GM19467 (cell line): ENCODE measurements around the gene TACR1.
"Not testable (repeated sequence)": the region's sequence is repeated elsewhere in the genome, so short reads cannot be mapped to it uniquely, and the experiment has no call there.

Experiments
- ATAC-seq: cut with Tn5 transposase; IDR thresholded peaks from one replicate; pipeline ENCODE4 v1.9.1; 2021; ENCODE audit warnings: mild to moderate bottlenecking, moderate library complexity; ENCODE audit not compliant: unreplicated experiment

The TACR1 gene

DNA sequence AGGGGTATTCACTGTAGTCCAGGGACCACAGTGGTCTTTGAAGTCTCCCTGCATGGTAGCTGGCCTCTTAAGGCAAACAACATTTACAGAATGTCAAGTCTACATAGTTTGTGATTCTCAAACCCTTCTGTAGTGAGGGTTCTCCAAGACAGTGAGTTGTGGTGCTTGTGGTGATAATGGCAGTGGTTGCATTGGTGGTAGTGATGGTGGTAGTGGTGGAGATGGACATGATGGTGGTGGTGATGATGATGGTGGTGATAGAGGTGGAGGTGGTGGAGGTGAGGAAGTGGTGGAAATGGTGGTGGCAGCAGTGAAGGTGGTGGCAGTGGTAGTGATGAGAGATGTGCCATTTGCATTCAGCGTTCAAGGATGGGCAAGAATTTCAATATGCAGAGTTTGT, 104.9 kb downstream of the TACR1 start:
- no peak for ATAC-seq

DNA sequence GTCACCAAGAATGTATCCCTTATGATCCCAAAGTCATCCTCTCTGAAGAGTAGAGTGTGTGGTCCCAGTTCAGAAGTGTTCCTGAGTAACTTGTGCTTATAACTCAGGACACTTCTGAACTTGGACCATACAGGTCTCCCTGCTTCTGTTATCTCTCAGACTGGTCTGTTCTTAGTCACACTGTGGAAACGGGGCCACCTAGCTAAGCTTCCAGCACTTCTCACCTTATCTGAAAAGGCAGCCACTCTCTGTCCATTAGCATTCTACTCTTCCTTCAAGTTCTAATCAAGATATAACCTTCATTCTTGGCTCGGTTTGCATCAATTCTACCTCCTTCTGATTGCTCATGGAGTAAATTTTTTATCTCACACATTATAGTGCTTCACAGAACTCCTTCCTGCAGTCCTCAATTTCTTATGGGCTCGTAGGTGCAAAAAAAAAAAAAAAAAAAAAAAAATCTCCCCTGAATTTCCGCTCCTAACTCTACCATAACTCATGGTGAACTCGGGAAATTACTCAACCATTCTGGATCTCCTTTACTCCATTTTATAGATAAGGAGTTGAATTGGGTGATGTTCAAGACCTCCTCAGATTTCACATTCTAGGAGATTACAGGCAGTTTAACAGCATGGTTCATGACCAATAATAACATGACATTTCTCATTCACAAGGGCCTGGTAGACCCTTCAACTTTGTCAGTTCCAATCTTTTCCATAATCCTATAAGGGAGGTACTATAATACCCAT, 108.4 kb downstream of the TACR1 start:
- no peak for ATAC-seq

DNA sequence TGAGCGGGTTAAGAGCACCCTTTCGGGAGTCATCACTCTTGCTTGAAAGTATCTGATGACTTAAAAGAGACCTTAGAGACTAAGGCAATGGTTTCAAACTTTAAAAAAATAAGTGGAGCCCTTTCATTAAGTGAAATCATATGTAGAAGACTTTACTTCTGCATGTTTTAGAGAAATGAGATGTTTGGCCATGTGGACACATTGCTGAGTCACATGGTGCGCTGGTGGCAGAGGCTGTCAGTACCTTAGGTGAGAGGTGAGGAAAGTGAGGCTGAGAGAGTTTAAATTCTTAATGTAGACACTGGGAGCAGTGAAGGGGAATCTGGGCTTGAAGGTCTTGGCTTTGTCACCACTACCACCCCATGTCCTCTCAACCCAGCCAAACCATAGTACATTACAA, 109.8 kb downstream of the TACR1 start:
- ATAC-seq = no peak

DNA sequence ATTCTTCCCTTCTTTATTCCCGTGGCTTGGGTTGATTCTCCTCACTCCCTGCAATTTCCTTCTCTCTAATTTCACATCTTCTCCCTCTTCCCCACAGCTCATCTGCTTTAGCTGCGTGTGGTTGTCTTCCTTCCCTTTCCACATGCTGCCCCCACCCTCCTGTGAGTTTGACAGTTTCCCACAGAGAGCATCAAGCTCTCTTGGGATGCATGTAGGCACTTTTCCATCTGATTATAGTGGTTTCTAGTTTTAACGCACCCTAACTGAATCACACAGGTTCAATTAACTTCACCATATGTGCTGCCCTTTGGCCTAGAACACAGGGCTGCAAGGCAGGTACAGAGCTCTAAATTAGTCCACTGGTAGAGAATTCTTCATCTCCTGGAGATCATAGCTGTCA, 110.5 kb downstream of the TACR1 start:
- no peak for ATAC-seq

DNA sequence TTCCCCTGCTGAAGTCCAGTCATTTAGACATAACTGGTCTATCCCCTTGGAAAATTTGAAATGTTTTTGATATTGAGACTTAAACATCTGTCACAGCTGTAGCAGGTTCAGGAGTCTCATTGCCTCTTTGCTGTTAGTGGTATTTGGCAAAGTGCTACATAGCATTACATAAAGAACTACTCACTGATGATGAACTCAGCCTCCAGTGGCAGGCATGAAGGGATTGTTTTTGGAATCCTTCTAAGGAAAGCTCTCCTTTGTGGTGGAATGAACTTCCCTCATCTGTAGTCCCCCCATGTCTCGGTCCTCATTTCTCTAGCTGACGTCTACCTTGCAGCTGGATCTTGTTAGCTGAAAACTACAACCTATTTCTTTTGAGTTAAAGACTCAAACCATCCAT, 111.6 kb downstream of the TACR1 start:
- no peak for ATAC-seq

DNA sequence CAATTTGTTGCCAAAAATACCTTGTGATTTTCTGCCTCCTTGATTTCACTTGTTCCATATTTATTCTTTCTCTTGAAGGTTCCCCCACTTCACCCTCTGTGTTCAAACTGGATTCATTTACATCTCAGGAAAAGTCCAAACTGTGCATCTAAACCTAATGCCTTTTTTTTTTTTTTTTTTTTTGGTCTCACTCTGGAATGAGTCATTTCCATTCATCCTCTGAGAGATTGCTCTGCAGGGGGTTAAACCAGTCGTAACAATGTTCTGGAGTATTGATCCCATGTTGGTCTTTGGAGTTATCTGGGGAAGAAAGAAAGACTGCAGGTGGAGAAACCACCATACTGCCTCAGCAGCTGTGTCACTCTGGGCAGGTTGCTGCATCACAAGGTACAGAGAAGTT, 119.7 kb downstream of the TACR1 start:
- ATAC-seq = no peak

DNA sequence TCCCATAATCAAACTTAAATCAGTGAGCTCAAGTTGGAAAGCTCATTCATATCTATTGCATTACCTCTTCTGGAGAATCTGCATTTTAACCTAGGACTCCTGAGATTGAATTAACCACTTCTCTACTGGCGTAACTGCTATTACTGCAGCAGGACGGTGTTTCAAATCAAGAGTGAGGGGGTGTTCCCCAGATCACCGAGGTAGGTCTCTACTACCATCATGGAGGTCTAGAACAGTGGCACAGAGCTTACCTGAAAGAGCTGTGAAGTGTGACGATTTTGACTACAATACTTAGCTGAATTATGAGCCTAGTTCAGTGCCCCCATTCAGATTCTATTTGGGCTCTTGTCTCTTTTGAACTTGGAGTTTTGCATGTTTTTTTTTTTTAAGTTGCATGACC, 121.4 kb downstream of the TACR1 start:
- no peak for ATAC-seq

DNA sequence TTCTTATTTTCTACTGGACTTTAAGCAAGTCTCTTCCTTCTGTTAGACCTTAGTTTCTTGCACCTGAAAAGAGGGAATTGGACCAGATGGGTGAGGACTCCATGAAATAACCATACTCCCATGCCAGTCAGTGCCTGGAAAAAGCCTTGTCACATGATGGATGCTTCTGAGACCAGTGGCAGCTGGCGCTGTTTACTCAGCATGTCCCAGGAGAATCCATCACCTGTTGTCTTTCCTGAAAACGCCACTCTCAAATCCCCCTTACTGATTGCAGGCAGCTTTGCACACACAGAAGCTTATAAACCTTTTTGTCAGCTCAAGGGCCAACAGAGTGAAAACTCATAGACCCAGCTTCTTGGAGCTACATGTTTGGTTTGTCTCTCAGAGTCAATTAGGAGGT, 123.2 kb downstream of the TACR1 start:
- ATAC-seq = no peak

DNA sequence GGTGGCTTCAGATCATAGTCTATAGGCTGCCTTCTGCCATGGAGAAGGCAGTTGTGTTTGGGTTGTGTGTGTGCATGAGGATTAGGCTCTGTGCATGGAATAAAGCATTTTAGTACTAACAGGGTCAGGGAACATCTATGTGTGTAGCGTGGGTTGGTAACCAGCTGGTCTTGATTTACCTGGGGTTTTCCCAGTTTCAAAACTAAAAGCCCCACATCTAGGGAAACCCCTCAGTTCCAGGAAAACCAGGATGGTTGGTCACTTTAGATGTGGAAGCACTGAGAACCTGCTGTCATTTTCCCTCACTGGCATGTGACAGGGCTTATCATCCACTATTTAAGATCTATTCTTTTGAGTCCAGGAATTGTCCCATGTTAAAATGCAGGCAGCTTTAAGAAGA, 124.6 kb downstream of the TACR1 start:
- ATAC-seq = no peak

DNA sequence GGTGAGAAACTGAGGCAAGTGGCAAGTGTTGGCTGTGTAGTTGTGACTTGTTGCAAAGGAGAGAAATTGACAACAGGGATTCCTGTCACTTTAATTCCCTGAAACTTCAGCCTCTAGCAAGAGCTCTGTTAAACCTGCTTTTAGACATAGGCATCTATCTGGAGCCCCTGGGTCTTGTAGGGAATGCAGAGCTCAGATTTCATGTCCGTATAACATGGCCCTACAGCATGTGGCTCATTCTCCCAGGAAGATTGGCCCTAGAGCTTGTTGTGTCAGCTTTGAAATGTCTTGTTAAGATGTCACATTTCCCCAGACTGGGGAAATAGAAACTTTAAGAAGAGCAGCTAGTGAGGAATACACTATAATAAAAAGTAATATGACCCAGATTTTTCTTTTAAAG, 125.1 kb downstream of the TACR1 start:
- ATAC-seq = no peak

DNA sequence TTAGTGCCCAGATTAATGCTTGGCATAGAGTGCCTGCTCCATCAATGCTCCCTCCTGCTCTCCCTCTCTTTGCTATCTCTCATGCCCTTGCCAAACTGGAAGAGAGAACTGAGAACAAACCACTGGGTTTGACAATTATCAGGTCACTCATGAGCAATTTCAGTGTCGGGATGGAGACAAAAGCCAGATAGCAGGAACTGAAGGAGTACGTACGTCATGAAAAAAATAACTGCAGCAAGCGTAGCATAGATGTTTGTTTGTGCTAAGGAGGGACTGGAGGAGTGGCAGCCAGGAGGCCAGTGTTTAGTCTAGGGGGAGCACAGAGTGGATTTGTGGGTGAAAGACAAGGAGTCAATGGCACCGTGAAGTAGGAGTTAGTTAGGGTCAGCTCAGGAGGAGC, 127.6 kb downstream of the TACR1 start:
- ATAC-seq = no peak

DNA sequence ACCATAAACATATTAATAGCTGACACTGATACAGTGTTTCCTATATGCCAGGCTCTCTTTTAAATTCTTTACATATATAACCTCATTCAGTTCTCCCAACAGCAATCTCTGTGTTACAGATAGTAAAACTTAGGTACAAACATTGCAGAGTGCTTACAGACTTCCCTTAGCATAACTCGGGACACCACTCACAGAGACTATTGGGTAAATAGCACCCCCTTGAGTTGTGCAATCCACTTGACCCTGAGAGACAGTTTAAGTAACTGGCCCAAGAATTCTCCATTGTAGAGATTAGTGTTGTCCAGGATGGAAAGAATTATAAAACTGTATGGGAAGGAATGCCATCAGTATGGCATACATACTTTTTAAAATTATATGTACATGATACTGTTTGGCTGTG, 130.8 kb downstream of the TACR1 start:
- no peak for ATAC-seq

DNA sequence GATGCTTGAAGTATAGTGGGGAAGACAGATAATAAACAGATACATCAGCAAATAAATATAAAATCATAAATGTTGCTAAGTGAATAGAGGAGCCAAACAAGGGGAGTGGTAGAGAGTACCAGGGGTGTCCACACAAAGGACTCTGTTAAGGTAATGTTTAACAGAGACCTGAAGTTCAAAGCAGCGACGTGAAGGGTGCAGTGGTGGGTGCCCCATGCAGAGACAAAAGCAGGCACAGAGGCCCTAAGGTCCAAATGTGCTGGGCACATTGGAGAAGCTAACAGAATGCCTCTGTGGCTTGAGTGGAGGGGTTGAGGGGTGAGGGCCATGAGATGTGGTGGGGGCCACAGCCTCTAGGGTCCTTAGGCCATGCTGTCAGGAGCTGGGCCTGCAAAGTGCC, 131.8 kb downstream of the TACR1 start:
- no peak for ATAC-seq

DNA sequence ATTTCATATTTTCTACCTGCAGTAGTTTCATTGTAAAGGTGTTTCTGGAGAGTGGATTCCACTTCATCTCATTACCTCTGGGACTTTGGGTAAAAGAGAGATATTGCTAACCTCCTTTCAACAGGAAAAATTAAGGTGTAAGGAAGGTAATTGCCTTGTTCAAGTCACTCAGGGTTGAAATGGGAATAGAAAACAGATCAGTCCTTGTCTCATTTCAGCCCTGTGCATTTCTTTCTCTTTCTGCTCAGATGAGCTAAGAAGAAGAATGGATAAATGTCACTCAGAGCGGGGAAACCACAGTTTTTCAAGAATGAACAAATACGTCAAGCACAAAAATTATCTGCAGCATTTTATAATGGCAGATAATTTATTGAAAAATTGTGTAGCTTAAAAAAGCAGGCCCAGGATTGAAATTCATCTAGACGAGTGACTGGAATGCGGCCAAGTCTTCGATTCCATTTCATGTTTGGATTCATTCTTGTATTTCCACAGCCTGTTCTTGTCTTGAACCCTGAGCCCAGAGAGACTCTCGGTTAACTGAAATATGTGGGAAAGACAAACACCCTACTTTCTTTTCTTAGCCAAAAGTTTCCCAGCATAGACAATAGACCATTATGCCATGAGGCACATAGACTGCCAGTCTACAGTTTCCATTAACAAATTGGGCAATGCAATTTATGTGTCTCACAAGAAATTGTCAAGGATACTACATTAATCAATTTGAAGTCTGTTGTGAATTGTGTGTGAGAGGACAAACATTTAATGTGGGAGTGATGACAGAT, 133.0 kb downstream of the TACR1 start:
- no peak for ATAC-seq

DNA sequence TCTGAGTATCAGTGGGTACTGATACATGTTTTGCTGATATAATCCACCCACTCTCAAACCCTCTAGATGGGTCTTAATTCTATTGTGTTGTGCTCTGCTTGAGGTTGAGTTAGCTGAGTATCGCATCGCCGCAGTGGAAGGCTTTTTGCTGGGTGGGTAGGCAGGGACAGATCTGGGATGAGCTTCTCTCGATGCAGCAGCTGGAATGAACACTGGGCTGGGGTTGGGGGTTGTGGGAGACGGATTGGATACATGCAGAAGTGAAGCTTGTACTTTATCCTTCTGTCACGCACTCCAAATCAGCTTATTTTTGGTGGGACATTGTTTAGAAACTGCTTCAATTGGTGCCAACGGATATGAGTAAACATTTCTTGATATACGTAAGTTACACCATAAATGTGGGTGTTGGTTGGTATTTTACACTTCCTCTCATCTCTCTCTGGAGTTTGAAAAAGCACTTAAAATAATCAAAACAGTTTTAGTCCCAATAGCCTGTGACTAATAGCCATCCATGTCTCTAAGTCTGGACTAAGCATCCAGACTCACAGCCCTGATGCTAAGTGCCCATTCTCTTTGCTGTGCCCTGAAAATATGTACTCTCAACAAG, 133.8 kb downstream of the TACR1 start:
- no peak for ATAC-seq

DNA sequence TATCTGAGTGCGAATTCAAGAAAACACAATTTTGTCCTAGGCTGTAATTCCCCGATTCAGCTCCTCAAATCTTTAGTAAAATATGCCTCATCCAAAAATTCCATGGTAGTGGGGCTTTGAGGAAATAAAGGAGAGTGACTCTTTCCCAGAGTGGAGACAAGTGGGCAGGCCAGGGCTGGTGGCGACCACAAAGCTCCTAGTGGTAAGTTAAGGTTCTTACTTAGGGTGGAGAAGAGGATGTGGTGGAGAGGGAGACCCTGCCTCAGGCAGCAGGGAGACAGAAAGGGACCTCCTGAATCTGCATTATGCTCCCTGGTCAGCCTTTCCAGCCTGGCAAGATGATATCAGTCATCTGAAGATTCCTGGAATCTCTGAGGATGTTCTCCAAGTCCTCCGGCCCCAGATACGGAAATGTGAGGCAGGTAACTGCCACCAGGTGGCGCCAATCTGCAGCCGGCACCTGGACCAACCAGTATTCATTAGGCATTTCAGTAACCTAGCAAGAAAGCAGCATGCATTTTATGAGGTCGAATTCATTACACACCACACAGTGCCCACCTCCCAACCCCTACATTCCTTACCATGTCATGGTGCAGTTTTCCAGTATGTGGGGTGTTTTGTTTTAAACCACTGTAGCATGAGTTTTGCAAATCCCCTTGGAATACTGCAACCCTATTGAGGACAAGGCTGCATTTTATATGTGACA, 134.5 kb downstream of the TACR1 start:
- ATAC-seq = no peak

DNA sequence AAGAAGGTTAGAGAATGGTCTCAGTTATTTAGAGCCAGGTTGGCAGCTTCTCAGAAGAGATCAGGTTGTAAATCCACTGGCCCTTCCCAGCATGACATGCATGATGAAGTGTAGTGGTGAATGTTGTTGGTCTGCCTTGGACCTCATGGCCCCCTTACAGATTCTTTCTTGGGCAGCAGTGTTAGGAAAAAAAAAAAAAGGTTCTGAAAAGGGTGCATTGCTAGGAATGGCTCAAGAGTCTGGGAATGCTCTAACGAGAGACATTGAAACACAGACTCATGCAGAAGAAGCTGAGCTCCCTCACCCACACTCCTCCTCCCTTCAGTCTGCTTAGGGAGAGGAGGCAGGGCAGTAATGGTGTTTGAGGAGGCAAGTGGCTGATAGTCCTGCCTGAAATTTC, 135.4 kb downstream of the TACR1 start:
- ATAC-seq = no peak

DNA sequence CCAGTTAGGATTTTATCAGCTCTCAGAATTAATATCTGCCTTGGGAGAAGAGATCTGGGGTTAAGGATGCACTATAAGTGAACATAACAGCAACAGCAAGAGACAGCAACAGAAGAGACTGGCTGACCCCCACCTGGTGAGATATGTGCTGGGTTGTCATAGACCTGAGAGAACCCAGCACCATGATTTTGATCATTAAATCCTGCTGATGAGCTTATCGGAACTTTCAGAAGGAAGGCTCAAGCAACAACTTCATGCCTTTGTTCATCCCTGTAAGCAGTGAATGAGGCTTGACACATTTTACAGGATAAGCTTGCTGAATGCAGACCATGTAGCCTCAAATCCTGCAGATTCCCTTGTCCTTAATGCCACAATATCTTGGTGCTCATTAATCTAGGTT, 140.9 kb downstream of the TACR1 start:
- no peak for ATAC-seq

DNA sequence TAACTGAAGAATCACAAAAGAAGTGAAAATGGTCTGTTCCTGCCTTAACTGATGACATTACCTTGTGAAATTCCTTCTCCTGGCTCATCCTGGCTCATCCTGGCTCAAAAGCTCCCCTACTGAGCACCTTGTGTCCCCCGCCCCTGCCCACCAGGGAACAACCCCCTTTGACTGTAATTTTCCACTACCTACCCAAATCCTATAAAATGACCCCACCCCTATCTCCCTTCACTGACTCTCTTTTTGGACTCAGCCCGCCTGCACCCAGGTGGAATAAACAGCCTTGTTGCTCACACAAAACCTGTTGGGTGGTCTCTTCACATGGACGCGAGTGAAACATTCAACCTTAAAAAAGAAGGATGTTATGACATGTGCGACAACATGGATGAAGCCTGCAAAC, 142.2 kb downstream of the TACR1 start:
- ATAC-seq = not testable (repeated sequence)

DNA sequence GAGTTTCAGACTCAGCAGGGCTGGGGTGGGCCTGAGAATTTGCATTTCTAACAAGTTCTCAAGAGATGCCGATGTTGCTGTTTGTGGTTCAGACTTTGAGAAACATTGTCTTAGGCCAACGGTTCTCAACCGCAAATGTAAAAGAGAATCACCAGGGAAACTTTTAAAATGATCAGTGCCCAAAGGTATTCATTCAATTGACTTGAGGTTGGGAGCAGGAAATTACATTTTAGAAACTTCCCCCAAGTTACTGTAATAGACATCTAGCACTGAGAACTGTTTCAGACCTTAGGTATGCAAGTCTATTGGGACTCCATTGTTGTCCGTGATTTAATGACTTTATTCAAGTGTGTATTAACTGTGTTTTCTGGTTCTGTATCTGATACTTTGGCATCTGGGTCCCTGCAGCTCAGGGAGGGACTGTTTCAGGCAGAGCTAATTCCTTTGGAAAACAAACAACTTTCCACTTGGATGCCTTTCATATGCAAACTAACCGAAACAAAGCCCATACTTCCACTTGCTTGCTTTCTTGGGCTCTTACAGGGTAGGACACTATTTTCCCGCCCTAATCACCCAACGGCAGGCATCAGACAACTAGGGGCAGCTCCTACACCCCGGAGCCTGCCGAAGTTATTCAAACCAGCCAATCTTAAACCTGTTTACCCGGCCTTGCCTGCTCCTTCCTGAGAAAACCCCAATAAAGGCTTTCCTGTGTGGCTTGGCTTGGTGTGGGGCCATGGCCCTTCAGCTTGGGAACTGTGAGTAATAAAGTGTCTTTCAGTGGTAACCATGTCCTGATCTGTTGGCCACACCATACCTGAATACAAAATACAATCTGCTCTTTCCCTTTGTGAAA, 143.3 kb downstream of the TACR1 start:
- ATAC-seq = peak; percentile 45
